Ovary (tissue), 3 donors: ENCODE data around the gene PIM1.

Experiments used
- POLR2A ChIP-seq: fragments of 450-650 bp; IDR thresholded peaks from one replicate; pipeline ENCODE4 v1.6.1; 2017; ENCODE audit warnings: antibody characterized with exemption, mild to moderate bottlenecking, moderate library complexity
- TF ChIP-seq, protein P1 (sequence below), 3 donors: fragments of 450-650 bp in 2 of 3; fragments of 200-600 bp in 1 of 3; IDR thresholded peaks; one replicate each; pipeline versions ENCODE4 v1.5.1 to v1.8.0; 2016 to 2022; ENCODE audit warnings: antibody characterized with exemption in 3 of 3, mild to moderate bottlenecking in 1 of 3
- donor health status: DM: no; HTN: no; CAD: no.

GRCh38 chr6:37188962-37189510 lies 19.1 kb downstream of the PIM1 start:
- no peak for TF ChIP-seq POLR2A
- TF ChIP-seq, protein P1, sequence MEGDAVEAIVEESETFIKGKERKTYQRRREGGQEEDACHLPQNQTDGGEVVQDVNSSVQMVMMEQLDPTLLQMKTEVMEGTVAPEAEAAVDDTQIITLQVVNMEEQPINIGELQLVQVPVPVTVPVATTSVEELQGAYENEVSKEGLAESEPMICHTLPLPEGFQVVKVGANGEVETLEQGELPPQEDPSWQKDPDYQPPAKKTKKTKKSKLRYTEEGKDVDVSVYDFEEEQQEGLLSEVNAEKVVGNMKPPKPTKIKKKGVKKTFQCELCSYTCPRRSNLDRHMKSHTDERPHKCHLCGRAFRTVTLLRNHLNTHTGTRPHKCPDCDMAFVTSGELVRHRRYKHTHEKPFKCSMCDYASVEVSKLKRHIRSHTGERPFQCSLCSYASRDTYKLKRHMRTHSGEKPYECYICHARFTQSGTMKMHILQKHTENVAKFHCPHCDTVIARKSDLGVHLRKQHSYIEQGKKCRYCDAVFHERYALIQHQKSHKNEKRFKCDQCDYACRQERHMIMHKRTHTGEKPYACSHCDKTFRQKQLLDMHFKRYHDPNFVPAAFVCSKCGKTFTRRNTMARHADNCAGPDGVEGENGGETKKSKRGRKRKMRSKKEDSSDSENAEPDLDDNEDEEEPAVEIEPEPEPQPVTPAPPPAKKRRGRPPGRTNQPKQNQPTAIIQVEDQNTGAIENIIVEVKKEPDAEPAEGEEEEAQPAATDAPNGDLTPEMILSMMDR (IDR thresholded peaks at IDR 0.05): no peak
